Coronary artery (tissue), 2 donors: Measurements from ENCODE around the gene LYSMD2.

Experiments used
- DNase-seq: peaks from one replicate; pipeline ENCODE4 v3.0.0-alpha.2; 2017; ENCODE audit warnings: low spot score
- H3K27ac ChIP-seq, 2 donors: fragments of 200-600 bp; sonication (generic); one replicate each; pipeline ENCODE4 v1.5.1; 2016 to 2019
- H3K4me3 ChIP-seq: fragments of 200-600 bp; sonication (generic); 2 replicates; pipeline ENCODE4 v1.5.1; 2016; ENCODE audit warnings: mild to moderate bottlenecking, moderate library complexity
- CTCF ChIP-seq: fragments of 200-600 bp; sonication (generic); IDR thresholded peaks from one replicate; pipeline ENCODE4 v1.5.1; 2019; ENCODE audit warnings: antibody characterized with exemption

Gene LYSMD2

DNA sequence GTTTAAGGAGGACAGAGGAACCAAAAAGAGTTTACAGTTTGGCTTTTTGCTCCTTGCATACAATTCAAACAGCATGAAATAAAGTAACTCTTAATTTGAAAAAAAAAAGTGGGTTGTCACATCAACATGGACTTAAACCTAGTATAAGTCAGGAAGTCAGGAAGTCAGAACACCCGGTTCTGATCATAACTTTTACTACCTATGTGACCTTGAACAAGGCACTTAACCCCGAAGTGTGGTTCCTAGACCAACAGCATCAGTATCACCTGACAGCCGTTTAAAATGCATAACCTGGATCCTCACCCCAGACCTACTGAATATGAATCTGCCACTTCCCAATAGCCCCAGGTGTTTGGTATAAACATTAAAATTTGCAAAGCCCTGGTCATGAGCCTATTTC is 18.7 kb downstream of the LYSMD2 start:
- H3K27ac ChIP-seq = no peak overlapping the region
- DNase-seq = no peak
- no peak overlapping the region for H3K4me3 ChIP-seq
- no peak for TF ChIP-seq CTCF

DNA sequence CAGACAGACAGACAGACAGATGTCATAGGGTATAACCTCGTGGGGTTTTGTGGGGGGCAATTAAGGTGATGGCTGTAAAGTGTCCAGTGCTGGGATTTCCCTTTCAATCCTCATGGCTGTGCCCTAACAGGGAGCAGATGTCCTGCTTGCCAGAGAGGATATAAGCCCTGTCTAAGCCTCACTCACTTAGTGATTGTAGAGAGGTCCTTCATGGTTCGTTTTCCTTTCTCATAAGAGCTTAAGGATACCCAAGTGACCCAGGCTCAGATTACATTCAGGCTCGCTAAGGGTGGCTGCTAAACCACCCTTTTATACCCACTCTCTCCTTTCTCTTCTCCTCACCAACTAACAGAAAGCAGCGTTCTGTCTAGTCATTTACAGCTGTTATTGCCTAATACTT is 19.2 kb downstream of the LYSMD2 start:
- DNase-seq = no peak
- no peak for TF ChIP-seq CTCF
- Histone ChIP-seq H3K27ac (no peak overlapping the region), H3K4me3 (no peak overlapping the region)

DNA sequence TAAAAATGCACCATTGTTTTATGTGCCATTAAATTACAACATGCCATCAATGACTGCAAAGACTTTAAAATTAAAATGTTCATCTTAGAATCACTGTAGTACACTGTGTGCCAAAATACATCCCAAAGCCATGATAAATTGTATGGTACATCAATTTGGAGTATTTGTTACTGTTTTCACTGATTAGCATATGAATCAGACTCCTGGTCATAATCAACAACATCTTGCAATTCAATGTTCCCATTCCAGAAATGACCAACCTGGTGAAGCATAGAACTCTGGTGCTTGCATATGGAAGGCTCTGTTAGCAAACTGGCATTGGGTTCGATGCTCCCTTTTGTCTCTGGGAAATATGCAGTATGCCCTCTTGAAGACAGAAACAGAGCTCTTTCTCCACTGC is 22.5 kb downstream of the LYSMD2 start:
- no peak for DNase-seq
- no peak overlapping the region for H3K4me3 ChIP-seq
- H3K27ac ChIP-seq = no peak overlapping the region
- TF ChIP-seq CTCF = no peak

GRCh38 chr15:51714162-51714561 is 23.3 kb downstream of the LYSMD2 start:
- Histone ChIP-seq H3K27ac (no peak overlapping the region), H3K4me3 (no peak overlapping the region)
- no peak for TF ChIP-seq CTCF
- no peak for DNase-seq

GRCh38 chr15:51709031-51709430 is 28.4 kb downstream of the LYSMD2 start:
- no peak for DNase-seq
- no peak overlapping the region for H3K27ac ChIP-seq

GRCh38 chr15:51708013-51708412 is 29.4 kb downstream of the LYSMD2 start:
- H3K27ac ChIP-seq = no peak overlapping the region
- no peak overlapping the region for H3K4me3 ChIP-seq
- no peak for DNase-seq
- TF ChIP-seq CTCF = no peak

More at GRCh38 chr15:51709031-51709430, 28.4 kb downstream of the LYSMD2 start:
- no peak overlapping the region for H3K4me3 ChIP-seq
- TF ChIP-seq CTCF = no peak

- no peak overlapping the region for H3K27ac ChIP-seq
- H3K4me3 ChIP-seq = no peak overlapping the region
- no peak for DNase-seq
- TF ChIP-seq CTCF = no peak
Observed at GRCh38 chr15:51706926-51707608, 30.4 kb downstream of the LYSMD2 start.
